PC-3 (cell line): ENCODE results near the gene LMAN2. TPM values are rescaled to one million over a fixed set of nuclear protein-coding genes. Genes with fewer than 3 reads are reported as not detected.
"Not testable (repeated sequence)": the region's sequence is repeated elsewhere in the genome, so short reads cannot be mapped to it uniquely, and the experiment has no call there.

Experiments
- ATAC-seq: fragments of 200-7000 bp; cut with Tn5 transposase; 2 replicates; pipeline ENCODE4 v1.9.1; 2020; ENCODE audit warnings: mild to moderate bottlenecking, moderate library complexity
- BruUV-seq: library from RNA; stranded (reverse); fragments of 400-500 nt; replicated peaks from 2 replicates; lab custom pipeline; 2021; lab: Mats Ljungman, UMichigan
- CTCF ChIA-PET: fragments of 300-600 bp; sonication (Branson Sonifier 250); formaldehyde crosslinking; loops from one replicate; lab custom pipeline; 2022; ENCODE audit warnings: antibody characterized with exemption; lab: Charles Lee
- POLR2A ChIA-PET: fragments of 300-600 bp; sonication (Branson Sonifier 250); formaldehyde crosslinking; loops from one replicate; lab custom pipeline; 2022; ENCODE audit warnings: antibody characterized with exemption; ENCODE audit not compliant: unreplicated experiment; lab: Charles Lee
- DNase-seq: peaks from one replicate; pipeline ENCODE4 v3.0.0-alpha.2; 2015
- H2AFZ ChIP-seq: fragments of 300-600 bp; sonication (generic); 2 replicates; pipeline ENCODE4 v1.6.0; 2016; ENCODE audit warnings: antibody characterized with exemption, low read length
- H3F3A ChIP-seq: fragments of 300-600 bp; sonication (generic); one replicate; pipeline ENCODE4 v1.6.0; 2017; ENCODE audit warnings: antibody characterized with exemption, low read length, control low read depth, mild to moderate bottlenecking; ENCODE audit not compliant: unreplicated experiment
- H3K27ac ChIP-seq: fragments of 300-600 bp; sonication (generic); 2 replicates; pipeline ENCODE4 v1.5.1; 2016; ENCODE audit warnings: mild to moderate bottlenecking, low read length
- H3K27me3 ChIP-seq: fragments of 300-600 bp; sonication (generic); 2 replicates; pipeline ENCODE4 v1.6.1; 2016; ENCODE audit warnings: low read length, mixed read lengths
- H3K36me3 ChIP-seq: fragments of 300-600 bp; sonication (generic); 2 replicates; pipeline ENCODE4 v1.6.1; 2016; ENCODE audit warnings: low read depth, mixed run types, low read length, mixed read lengths
- H3K4me1 ChIP-seq: fragments of 300-600 bp; sonication (generic); 2 replicates; pipeline ENCODE4 v1.5.1; 2016; ENCODE audit warnings: low read length; ENCODE audit not compliant: insufficient read depth
- H3K4me2 ChIP-seq: fragments of 300-600 bp; sonication (generic); 2 replicates; pipeline ENCODE4 v1.6.0; 2016; ENCODE audit warnings: low read length
- H3K4me3 ChIP-seq: fragments of 300-600 bp; sonication (generic); 2 replicates; pipeline ENCODE4 v1.5.1; 2016; ENCODE audit warnings: mild to moderate bottlenecking, low read length, mixed read lengths
- H3K79me2 ChIP-seq: fragments of 300-600 bp; sonication (generic); 2 replicates; pipeline ENCODE4 v1.6.1; 2017; ENCODE audit warnings: low read length, mixed read lengths
- H3K9ac ChIP-seq: fragments of 300-600 bp; sonication (generic); 2 replicates; pipeline ENCODE4 v1.6.0; 2016; ENCODE audit warnings: mild to moderate bottlenecking, low read length
- H3K9me2 ChIP-seq: fragments of 300-600 bp; sonication (generic); replicated peaks from 2 replicates; pipeline ENCODE4 v1.6.1; 2016; ENCODE audit warnings: mixed run types, low read length, mixed read lengths
- H3K9me3 ChIP-seq: fragments of 300-600 bp; sonication (generic); 2 replicates; pipeline ENCODE4 v1.6.1; 2016; ENCODE audit warnings: low read length, mixed read lengths
- H4K20me1 ChIP-seq: fragments of 300-600 bp; sonication (generic); 2 replicates; pipeline ENCODE4 v1.6.1; 2016; ENCODE audit warnings: low read length, mixed read lengths
- CTCF ChIP-seq: fragments of 300-600 bp; sonication (generic); conservative IDR thresholded peaks from 2 replicates; pipeline ENCODE4 v1.5.1; 2017; ENCODE audit warnings: antibody characterized with exemption, low read depth, mild to moderate bottlenecking, low read length
- EZH2 ChIP-seq: fragments of 300-600 bp; sonication (generic); IDR thresholded peaks from one replicate; pipeline ENCODE4 v1.6.1; 2017; ENCODE audit warnings: antibody characterized with exemption, mild to moderate bottlenecking, low read length; ENCODE audit not compliant: unreplicated experiment
- EZH2phosphoT487 ChIP-seq: fragments of 300-600 bp; sonication (generic); IDR thresholded peaks from 2 replicates; pipeline ENCODE4 v1.6.1; 2018; ENCODE audit warnings: mild to moderate bottlenecking, antibody characterized with exemption, low read length, borderline replicate concordance
- intact Hi-C: fragments of 100-400 bp; cut with micrococcal nuclease; formaldehyde crosslinking; loops from 2 replicates; pipeline ENCODE4 v1.9.0; 2023
- total RNA-seq: library from RNA; depleted of rRNA; stranded (reverse); fragments of >200 nt; gene quantifications from 2 replicates; pipeline ENCODE4 v1.2.3, GENCODE V29; 2014

Gene LMAN2
- total RNA-seq, 1 experiment from 2014 or later: 310 TPM

- Histone ChIP-seq H3F3A (peaks cover 4% of the 10 kb centered on the region), H3K79me2 (peaks cover 69% of the 10 kb centered on the region), H3K9me2 (no peaks in the 10 kb centered on the region), H3K4me1 (peaks cover 40% of the 10 kb centered on the region), H3K27ac (no peak overlapping the region), H3K9ac (no peak overlapping the region), H3K27me3 (no peaks in the 10 kb centered on the region), H3K4me3 (no peak overlapping the region), H3K36me3 (peaks cover 18% of the 10 kb centered on the region; the same call in 1 of the 2 replicates), H3K4me2 (no peak overlapping the region), H2AFZ (no peak overlapping the region), H4K20me1 (peaks cover 22% of the 10 kb centered on the region), H3K9me3 (no peaks in the 10 kb centered on the region)
- intact Hi-C loops: no loop called here
- ATAC-seq (no peak), DNase-seq (no peak)
- CTCF ChIA-PET: no interaction called here
- POLR2A ChIA-PET: no interaction called here
- BruUV-seq: no TSS peak
- TF ChIP-seq CTCF (no peak), EZH2phosphoT487 (no peak), EZH2 (no peak)
Measured at GRCh38 chr5:177306674-177307543, 44.6 kb downstream of the LMAN2 start.

DNA sequence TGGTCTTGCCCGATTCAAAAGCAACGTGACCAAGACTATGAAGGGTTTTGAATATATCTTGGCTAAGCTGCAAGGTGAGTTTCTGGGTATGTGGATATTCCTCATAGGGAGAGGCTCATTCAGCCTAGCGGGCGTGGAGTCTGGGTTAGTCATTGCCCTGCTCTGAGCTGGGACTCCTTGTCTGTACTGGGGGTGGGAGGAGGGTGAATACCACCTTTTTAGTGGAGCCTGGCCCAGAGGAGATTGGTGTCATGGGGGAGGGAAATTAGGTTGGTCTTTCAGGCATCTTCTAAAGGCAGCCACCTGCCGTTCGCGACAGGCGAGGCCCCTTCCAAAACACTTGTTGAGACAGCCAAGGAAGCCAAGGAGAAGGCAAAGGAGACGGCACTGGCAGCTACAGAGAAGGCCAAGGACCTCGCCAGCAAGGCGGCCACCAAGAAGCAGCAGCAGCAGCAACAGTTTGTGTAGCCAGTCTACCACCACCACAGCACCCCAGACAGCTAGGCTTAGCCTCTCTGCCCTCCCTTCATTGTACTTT is 45.3 kb downstream of the LMAN2 start:
- peak; percentile 59 for DNase-seq
- H3K9me2 ChIP-seq, CTCF ChIA-PET, POLR2A ChIA-PET, H3F3A ChIP-seq, BruUV-seq, H2AFZ ChIP-seq, H3K9me3 ChIP-seq, intact Hi-C loops, ATAC-seq, H3K27me3 ChIP-seq, H3K9ac ChIP-seq: not testable (repeated sequence)
- Histone ChIP-seq H3K79me2 (peaks cover 65% of the 10 kb centered on the region), H3K4me2 (peak overlapping the region; percentile 97), H3K4me1 (peaks cover 45% of the 10 kb centered on the region), H4K20me1 (peaks cover 24% of the 10 kb centered on the region), H3K27ac (peak overlapping the region; percentile 18; the same call in 1 of the 2 replicates), H3K4me3 (peak overlapping the region; percentile 86), H3K36me3 (peaks cover 18% of the 10 kb centered on the region; the same call in 1 of the 2 replicates)

- H3K79me2 ChIP-seq: peaks cover 50% of the 10 kb centered on the region
- peak overlapping the region; percentile 97 for H3K4me2 ChIP-seq
- ChIA-PET POLR2A (no interaction called here), CTCF (no interaction called here)
- peaks cover 48% of the 10 kb centered on the region for H3K4me1 ChIP-seq
- H3K4me3 ChIP-seq: peak overlapping the region; percentile 86
- intact Hi-C loops: loop anchor here (5.0 kb wide), 2 partner anchors 172 to 193 kb away; partner anchors contain the start of genes NSD1 and PDLIM7
- peaks cover 18% of the 10 kb centered on the region; the same call in 1 of the 2 replicates for H3K36me3 ChIP-seq
- H2AFZ ChIP-seq: no peak overlapping the region
- no peaks in the 10 kb centered on the region for H3K27me3 ChIP-seq
- peaks cover 19% of the 10 kb centered on the region for H3F3A ChIP-seq
- H3K9me3 ChIP-seq: no peaks in the 10 kb centered on the region
- ATAC-seq (no peak), DNase-seq (peak; percentile 57)
- peak overlapping the region; percentile 89 for H3K9ac ChIP-seq
- no peaks in the 10 kb centered on the region for H3K9me2 ChIP-seq
- peak overlapping the region; percentile 92 for H3K27ac ChIP-seq
- TSS peak; percentile 54 for BruUV-seq
- peaks cover 25% of the 10 kb centered on the region for H4K20me1 ChIP-seq
- no peak for TF ChIP-seq EZH2
- no peak for TF ChIP-seq EZH2phosphoT487
- no peak for TF ChIP-seq CTCF
Measured at GRCh38 chr5:177304392-177305119, 46.9 kb downstream of the LMAN2 start.
